SHP77 (cell line): ENCODE results near the gene SMARCD3.
A peak's percentile ranks its signal among the peaks of the same experiment; 100 is the strongest.

Experiments used
- DNase-seq, 2 experiments: peaks; one replicate each; lab custom pipeline; 2025; lab: John Stamatoyannopoulos, UW

Gene SMARCD3

GRCh38 chr7:151248346-151249033 is at the start of gene SMARCD3:
Gene SMARCD3 (minus strand): TSS chr7:151248694. CDS start chr7:151248562, 132 bp downstream.
- no peak for DNase-seq

- no peak for DNase-seq
Observed at GRCh38 chr7:151296202-151296992, 47.9 kb upstream of the SMARCD3 start.

DNA sequence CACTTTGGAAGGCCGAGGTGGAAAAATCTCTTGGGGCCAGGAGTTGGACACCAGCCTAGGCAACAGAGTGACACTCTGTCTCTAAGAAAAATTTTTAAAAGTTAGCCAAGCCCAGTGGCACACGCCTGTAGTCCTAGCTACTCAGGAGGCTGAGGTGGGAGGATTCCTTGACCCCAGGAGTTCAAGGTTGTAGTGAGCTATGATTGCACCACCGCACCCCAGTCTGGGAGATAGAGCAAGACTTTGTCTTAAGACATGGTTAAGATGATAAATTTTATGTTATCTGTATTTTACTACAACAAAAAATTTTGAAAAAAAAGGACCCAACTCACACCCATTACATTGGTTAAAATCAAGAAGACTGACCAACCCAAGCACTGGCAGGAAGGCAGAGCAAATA is 44.4 kb upstream of the SMARCD3 start:
- no peak for DNase-seq

DNA sequence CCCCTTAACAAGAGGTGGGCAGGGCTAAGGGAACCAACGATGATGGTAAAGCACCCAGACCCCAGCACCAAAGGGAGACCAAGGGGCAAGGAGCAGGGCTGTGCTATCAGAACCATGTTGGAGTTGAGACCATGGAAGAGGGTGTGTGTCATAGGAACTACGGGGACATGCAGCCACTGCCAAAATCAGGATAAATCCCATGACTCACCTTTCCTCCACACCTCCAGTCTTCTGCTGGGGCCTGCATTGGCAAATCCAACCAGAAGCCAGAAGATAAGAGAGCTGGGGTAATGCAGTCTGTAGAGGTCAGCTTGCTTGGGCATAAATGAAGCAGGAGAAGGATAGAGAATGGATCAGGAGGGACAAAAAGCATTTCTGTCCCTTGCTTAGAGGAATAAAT is 42.7 kb upstream of the SMARCD3 start:
- no peak for DNase-seq

- no peak for DNase-seq
Observed at GRCh38 chr7:151290355-151290760, 41.9 kb upstream of the SMARCD3 start.

- no peak for DNase-seq
Observed at GRCh38 chr7:151289891-151290290, 41.4 kb upstream of the SMARCD3 start.

- DNase-seq: no peak
Observed at GRCh38 chr7:151286148-151286547, 37.7 kb upstream of the SMARCD3 start.

GRCh38 chr7:151283302-151283701 is 34.8 kb upstream of the SMARCD3 start:
- no peak for DNase-seq

GRCh38 chr7:151282111-151282510 is 33.6 kb upstream of the SMARCD3 start:
- no peak for DNase-seq

GRCh38 chr7:151281686-151282085 is 33.2 kb upstream of the SMARCD3 start:
- DNase-seq: no peak

DNA sequence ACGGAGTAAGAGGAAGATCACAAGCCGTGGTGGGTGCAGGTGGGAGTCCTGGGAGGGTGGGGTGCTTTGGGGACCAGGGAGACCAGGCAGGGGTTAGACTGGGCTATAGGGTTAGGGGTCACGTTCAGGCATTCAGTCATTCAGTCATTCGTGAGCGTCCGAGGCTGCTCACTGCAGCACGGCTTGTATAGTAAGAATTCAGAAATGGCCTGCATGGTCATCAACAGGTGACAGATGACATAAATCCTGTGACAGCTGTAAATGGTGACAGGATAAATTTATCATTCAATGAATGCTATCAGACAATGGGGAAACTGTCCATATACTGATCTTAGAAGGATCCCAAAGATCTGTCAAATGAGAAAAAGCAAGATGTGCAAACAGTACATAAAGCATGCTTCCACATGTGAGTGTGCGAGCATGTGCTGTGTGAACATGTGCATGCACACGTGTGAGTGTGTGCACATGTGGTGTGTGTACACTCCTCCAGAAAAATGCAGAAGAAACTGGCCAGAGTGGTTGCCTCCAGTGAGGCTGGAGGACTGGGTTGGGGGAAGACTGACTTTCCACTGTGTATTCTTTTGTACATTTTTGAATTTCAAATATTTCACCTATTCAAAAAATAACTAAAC is 32.0 kb upstream of the SMARCD3 start:
- no peak for DNase-seq

DNA sequence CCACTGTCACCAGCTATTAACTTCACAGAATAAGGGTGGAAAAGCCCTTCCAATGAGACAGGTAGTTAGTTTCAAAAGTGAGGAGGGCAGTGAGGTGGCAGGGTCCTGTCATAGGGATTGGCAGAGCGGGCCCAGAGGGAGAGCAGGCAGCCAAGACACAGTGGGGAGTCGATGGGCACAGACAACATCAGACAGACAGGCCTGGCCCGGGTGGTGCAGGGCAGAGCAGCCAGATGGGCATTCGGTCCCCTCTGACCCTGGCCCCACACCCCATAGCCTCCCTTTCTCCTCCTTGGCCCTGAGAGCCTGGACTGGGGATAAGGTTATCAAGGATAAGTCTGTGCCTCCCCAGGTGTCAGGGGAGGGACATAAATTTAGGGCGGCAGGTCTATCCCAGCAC is 31.4 kb upstream of the SMARCD3 start:
- DNase-seq: no peak

GRCh38 chr7:151278949-151279348 is 30.5 kb upstream of the SMARCD3 start:
- no peak for DNase-seq

- DNase-seq: no peak
Observed at GRCh38 chr7:151277631-151278030, 29.1 kb upstream of the SMARCD3 start.

- peak; percentile 14 to 53 for DNase-seq
Observed at GRCh38 chr7:151276666-151277590, 28.4 kb upstream of the SMARCD3 start.

GRCh38 chr7:151275813-151276577 is 27.5 kb upstream of the SMARCD3 start:
- DNase-seq: no peak

DNA sequence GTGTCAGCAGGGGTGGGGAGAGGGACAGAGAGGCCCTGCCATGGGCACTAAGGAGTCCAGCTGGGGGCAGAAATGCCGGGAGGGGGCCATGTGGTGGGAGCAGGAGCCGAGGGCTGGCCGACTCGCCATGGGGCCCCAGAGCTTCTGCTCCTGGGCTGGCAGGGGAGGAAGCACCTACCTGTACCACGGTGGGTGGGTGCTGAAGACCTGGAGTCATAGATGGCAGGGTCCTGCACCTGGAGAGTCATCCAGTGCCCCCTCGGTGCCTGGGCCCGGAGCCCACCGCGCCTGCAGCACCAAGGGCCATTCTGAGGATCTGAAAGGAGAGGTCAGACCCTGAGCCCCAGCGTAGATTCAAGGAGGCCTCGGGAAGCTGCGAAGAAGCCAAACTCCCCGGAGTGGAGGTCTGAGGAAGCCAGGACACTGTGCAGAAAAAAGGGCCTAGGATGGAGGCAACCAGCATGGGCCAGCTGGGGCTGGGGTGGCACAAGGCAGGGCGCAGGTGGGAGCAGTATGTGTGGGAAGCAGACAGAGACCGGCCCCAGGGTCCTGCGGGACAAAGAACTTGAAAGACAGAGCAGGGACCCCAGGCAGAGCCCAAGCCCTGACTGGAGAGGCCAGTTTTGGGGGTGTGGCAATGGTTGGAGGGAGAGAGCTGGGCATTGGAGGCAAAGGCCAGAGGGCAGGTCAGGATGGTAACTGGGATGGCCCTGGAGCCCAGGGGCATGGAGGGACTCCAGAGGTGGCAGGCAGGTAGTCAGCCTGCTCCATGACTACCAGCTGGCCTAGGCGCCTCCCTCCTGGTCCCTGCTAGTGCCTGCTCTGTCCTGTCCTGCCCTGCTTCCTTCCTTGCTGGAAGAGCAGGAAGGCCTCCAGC is 26.7 kb upstream of the SMARCD3 start:
- no peak for DNase-seq

DNA sequence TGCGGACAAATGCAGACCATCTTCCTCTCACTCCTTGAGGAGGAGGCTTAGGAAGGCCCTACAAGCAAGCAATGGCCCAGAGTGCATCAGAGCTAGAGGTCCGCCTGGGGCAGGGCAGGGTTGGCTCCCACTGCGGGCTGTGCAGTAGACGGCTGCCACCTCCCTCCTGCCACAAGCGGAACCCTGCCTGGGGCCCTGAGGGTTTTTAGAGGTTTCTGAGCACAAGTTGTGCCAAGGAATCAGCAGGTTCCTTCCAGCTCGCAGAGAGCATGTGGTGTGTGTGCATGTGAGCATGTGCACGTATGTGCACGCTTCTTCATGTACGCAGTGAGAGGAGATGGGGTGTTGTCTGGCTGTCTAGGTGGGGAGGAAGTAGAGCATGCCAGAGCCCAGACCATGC is 25.9 kb upstream of the SMARCD3 start:
- no peak for DNase-seq

DNA sequence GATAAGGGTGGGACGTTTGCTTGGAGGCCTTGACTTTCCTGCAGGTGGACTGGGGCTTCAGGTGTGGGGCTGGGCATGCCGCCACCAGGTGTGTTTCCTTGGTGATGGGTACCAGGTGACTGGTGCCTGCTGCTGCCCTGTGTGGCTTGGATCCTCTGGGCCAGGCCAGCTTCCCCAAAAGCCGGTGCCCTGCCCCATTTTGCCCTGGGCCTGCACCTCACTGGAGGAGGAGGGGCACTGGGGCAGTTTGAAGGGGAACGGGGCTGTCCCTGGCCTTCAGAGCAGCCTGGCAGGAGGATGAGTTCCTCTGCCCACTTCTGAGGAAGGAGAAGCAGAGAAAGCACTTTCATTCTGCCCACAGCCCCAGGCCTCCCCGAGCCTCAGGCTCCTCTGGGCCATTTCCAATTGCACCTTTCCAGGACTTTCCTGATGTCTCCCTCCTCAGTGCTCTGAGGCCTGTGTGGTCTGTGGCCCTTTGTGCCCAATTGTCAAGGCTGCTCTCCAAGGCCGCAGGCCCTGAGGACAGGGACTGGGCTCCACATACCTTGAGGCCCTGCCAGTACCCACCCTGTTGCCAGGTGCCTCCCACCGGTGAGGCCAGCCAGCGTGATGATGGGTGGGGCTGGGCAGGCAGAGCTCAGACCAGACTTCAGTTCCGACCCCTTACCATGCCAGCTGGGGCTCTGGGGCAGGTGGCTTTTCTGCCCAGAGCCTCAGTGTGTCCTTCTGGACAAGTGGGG is 25.3 kb upstream of the SMARCD3 start:
- no peak for DNase-seq
